Loucy (cell line): Measurements from ENCODE around the gene VIL1.

Experiments
- H2AFZ ChIP-seq: fragments of 200-600 bp; sonication (generic); 2 replicates; pipeline ENCODE4 v1.6.0; 2016; ENCODE audit warnings: antibody characterized with exemption, mild to moderate bottlenecking, low read length, moderate library complexity
- H3F3A ChIP-seq: fragments of 200-600 bp; 2 replicates; pipeline ENCODE4 v1.6.0; 2016; ENCODE audit warnings: antibody characterized with exemption, low read depth, mild to moderate bottlenecking
- H3K27me3 ChIP-seq: fragments of 200-600 bp; sonication (generic); 2 replicates; pipeline ENCODE4 v1.6.1; 2014; ENCODE audit warnings: low read length, mild to moderate bottlenecking; ENCODE audit not compliant: insufficient read depth, poor library complexity, severe bottlenecking
- H3K36me3 ChIP-seq: fragments of 200-600 bp; sonication (generic); 2 replicates; pipeline ENCODE4 v1.6.1; 2016; ENCODE audit warnings: low read length; ENCODE audit not compliant: insufficient read depth
- H3K4me1 ChIP-seq: fragments of 200-600 bp; sonication (generic); 2 replicates; pipeline ENCODE4 v1.5.1; 2014; ENCODE audit warnings: low read length, mild to moderate bottlenecking; ENCODE audit not compliant: insufficient read depth, poor library complexity, severe bottlenecking
- H3K4me2 ChIP-seq: fragments of 200-600 bp; sonication (generic); 2 replicates; pipeline ENCODE4 v1.6.0; 2014; ENCODE audit warnings: antibody characterized with exemption, low read length, low read depth, mild to moderate bottlenecking; ENCODE audit not compliant: poor library complexity, severe bottlenecking
- H3K4me3 ChIP-seq: fragments of 200-600 bp; sonication (generic); 2 replicates; pipeline ENCODE4 v1.5.1; 2014; ENCODE audit warnings: low read length, mild to moderate bottlenecking, mixed read lengths; ENCODE audit not compliant: poor library complexity, severe bottlenecking
- H3K79me2 ChIP-seq: fragments of 200-600 bp; sonication (generic); 2 replicates; pipeline ENCODE4 v1.6.1; 2014; ENCODE audit warnings: low read length; ENCODE audit not compliant: insufficient read depth
- H3K9ac ChIP-seq: fragments of 200-600 bp; sonication (generic); 2 replicates; pipeline ENCODE4 v1.6.0; 2014; ENCODE audit warnings: mild to moderate bottlenecking, low read depth, low read length, moderate library complexity; ENCODE audit not compliant: poor library complexity, severe bottlenecking
- H3K9me2 ChIP-seq: fragments of 200-600 bp; sonication (generic); replicated peaks from 2 replicates; pipeline ENCODE4 v1.6.1; 2016; ENCODE audit warnings: low read depth, low read length, mixed read lengths
- H3K9me3 ChIP-seq: fragments of 200-600 bp; sonication (generic); 2 replicates; pipeline ENCODE4 v1.6.1; 2014; ENCODE audit warnings: mild to moderate bottlenecking, antibody characterized with exemption, low read length, low read depth; ENCODE audit not compliant: insufficient read depth
- H4K20me1 ChIP-seq: fragments of 200-600 bp; sonication (generic); 2 replicates; pipeline ENCODE4 v1.6.0; 2014; ENCODE audit warnings: antibody characterized with exemption, low read length, mild to moderate bottlenecking; ENCODE audit not compliant: insufficient read depth, poor library complexity, severe bottlenecking
- CTCF ChIP-seq: fragments of 200-600 bp; sonication (generic); conservative IDR thresholded peaks from 2 replicates; pipeline ENCODE4 v1.5.1; 2014; ENCODE audit warnings: mild to moderate bottlenecking, antibody characterized with exemption, low read length
- EZH2phosphoT487 ChIP-seq: fragments of 200-600 bp; IDR thresholded peaks from 2 replicates; pipeline ENCODE4 v1.6.1; 2018; ENCODE audit warnings: antibody characterized with exemption, mild to moderate bottlenecking, moderate library complexity, borderline replicate concordance

VIL1 gene

GRCh38 chr2:218404351-218405085 is 14.4 kb upstream of the VIL1 start:
- Histone ChIP-seq H3K27me3 (no peaks in the 10 kb centered on the region), H3F3A (no peaks in the 10 kb centered on the region), H3K4me3 (peak overlapping the region; percentile 77), H3K9me3 (no peaks in the 10 kb centered on the region), H2AFZ (no peak overlapping the region), H3K9me2 (no peaks in the 10 kb centered on the region), H4K20me1 (peaks cover 26% of the 10 kb centered on the region), H3K79me2 (peaks cover 49% of the 10 kb centered on the region), H3K4me1 (peaks cover 44% of the 10 kb centered on the region), H3K4me2 (peak overlapping the region; percentile 95), H3K36me3 (peaks cover 22% of the 10 kb centered on the region; the same call in 1 of the 2 replicates), H3K9ac (peak overlapping the region; percentile 78)
- TF ChIP-seq EZH2phosphoT487 (no peak), CTCF (no peak)

- H3K9me2 ChIP-seq = no peaks in the 10 kb centered on the region
- peak overlapping the region; percentile 78 for H3K9ac ChIP-seq
- H3K36me3 ChIP-seq = peaks cover 22% of the 10 kb centered on the region; the same call in 1 of the 2 replicates
- peaks cover 44% of the 10 kb centered on the region for H3K4me1 ChIP-seq
- TF ChIP-seq EZH2phosphoT487 = no peak
- TF ChIP-seq CTCF = no peak
- H3K9me3 ChIP-seq = no peaks in the 10 kb centered on the region
- no peaks in the 10 kb centered on the region for H3K27me3 ChIP-seq
- H3K79me2 ChIP-seq = peaks cover 46% of the 10 kb centered on the region
- no peak overlapping the region for H2AFZ ChIP-seq
- peak overlapping the region; percentile 77 for H3K4me3 ChIP-seq
- H3F3A ChIP-seq = no peaks in the 10 kb centered on the region
- H3K4me2 ChIP-seq = peak overlapping the region; percentile 95
- peaks cover 26% of the 10 kb centered on the region for H4K20me1 ChIP-seq
These were observed 13.7 kb upstream of the VIL1 start for GRCh38 chr2:218405086-218405745.

GRCh38 chr2:218405746-218406208 is 13.1 kb upstream of the VIL1 start:
- peak overlapping the region; percentile 74 for H2AFZ ChIP-seq
- H3K27me3 ChIP-seq = no peaks in the 10 kb centered on the region
- no peaks in the 10 kb centered on the region for H3K9me3 ChIP-seq
- no peaks in the 10 kb centered on the region for H3K9me2 ChIP-seq
- peaks cover 26% of the 10 kb centered on the region for H4K20me1 ChIP-seq
- H3K4me2 ChIP-seq = peak overlapping the region; percentile 95
- peaks cover 22% of the 10 kb centered on the region; the same call in 1 of the 2 replicates for H3K36me3 ChIP-seq
- peaks cover 40% of the 10 kb centered on the region for H3K79me2 ChIP-seq
- peaks cover 44% of the 10 kb centered on the region for H3K4me1 ChIP-seq
- peak overlapping the region; percentile 77 for H3K4me3 ChIP-seq
- no peaks in the 10 kb centered on the region for H3F3A ChIP-seq
- H3K9ac ChIP-seq = peak overlapping the region; percentile 78
- TF ChIP-seq EZH2phosphoT487 = no peak
- TF ChIP-seq CTCF = no peak
